ENCODE results near the gene KRT4. TPM values are rescaled to one million over a fixed set of nuclear protein-coding genes. Genes with fewer than 3 reads are reported as not detected.

The KRT4 gene
- not detected for total RNA-seq
- long read RNA-seq, result 0 reads

- intact Hi-C loops (cut with micrococcal nuclease), result no loop called here
- no peak for TF ChIP-seq CTCF (IDR thresholded peaks at IDR 0.05; ENCODE audit: borderline replicate concordance)
- no peak within 1 kb of the TSS for H3K27ac ChIP-seq (replicated peaks)
- H3K36me3 ChIP-seq, result no peaks in the 10 kb centered on the region
- H3K9me3 ChIP-seq (replicated peaks), result no peaks in the 10 kb centered on the region
- no peak within 1 kb of the TSS for H3K4me3 ChIP-seq
- DNase-seq, result no peak
- peaks cover 6% of the 10 kb centered on the region for H3K4me1 ChIP-seq
- H3K27me3 ChIP-seq (ENCODE audit: low read depth), result peaks cover 33% of the 10 kb centered on the region
Measured at GRCh38 chr12:52813885-52814709, at the start of gene KRT4. KRT4 (minus strand) TSS chr12:52814116; CDS start chr12:52814058, 58 bp downstream.

GRCh38 chr12:52862023-52862422, 48.1 kb upstream of the KRT4 start:
- H3K27me3 ChIP-seq (ENCODE audit: low read depth), result no peaks in the 10 kb centered on the region
- no peak for TF ChIP-seq CTCF (IDR thresholded peaks at IDR 0.05; ENCODE audit: borderline replicate concordance)
- no peaks in the 10 kb centered on the region for H3K36me3 ChIP-seq
- H3K4me1 ChIP-seq, result peaks cover 4% of the 10 kb centered on the region
- no peaks in the 10 kb centered on the region for H3K9me3 ChIP-seq (replicated peaks)
- intact Hi-C loops (cut with micrococcal nuclease), result no loop called here
- H3K27ac ChIP-seq (replicated peaks), result no peak overlapping the region
- no peak for DNase-seq
- H3K4me3 ChIP-seq, result no peak overlapping the region

- Histone ChIP-seq H3K27me3 (ENCODE audit: low read depth) (no peaks in the 10 kb centered on the region), H3K27ac (replicated peaks) (no peak overlapping the region), H3K4me3 (no peak overlapping the region), H3K36me3 (no peaks in the 10 kb centered on the region), H3K4me1 (peaks cover 4% of the 10 kb centered on the region), H3K9me3 (replicated peaks) (no peaks in the 10 kb centered on the region)
- TF ChIP-seq CTCF (IDR thresholded peaks at IDR 0.05; ENCODE audit: borderline replicate concordance), result no peak
- DNase-seq, result no peak
- intact Hi-C loops (cut with micrococcal nuclease), result no loop called here
Measured at GRCh38 chr12:52861511-52861910, 47.6 kb upstream of the KRT4 start.

GRCh38 chr12:52860102-52860823, 46.3 kb upstream of the KRT4 start:
- Histone ChIP-seq H3K4me3 (no peak overlapping the region), H3K27ac (replicated peaks) (no peak overlapping the region), H3K4me1 (peaks cover 4% of the 10 kb centered on the region), H3K9me3 (replicated peaks) (peaks cover 1% of the 10 kb centered on the region), H3K27me3 (ENCODE audit: low read depth) (no peaks in the 10 kb centered on the region), H3K36me3 (no peaks in the 10 kb centered on the region)
- intact Hi-C loops (cut with micrococcal nuclease), result no loop called here
- no peak for DNase-seq
- no peak for TF ChIP-seq CTCF (IDR thresholded peaks at IDR 0.05; ENCODE audit: borderline replicate concordance)

GRCh38 chr12:52857500-52857899, 43.6 kb upstream of the KRT4 start:
- intact Hi-C loops (cut with micrococcal nuclease), result no loop called here
- TF ChIP-seq CTCF (IDR thresholded peaks at IDR 0.05; ENCODE audit: borderline replicate concordance), result no peak

More at GRCh38 chr12:52857500-52857899, 43.6 kb upstream of the KRT4 start:
- Histone ChIP-seq H3K4me3 (no peak overlapping the region), H3K36me3 (no peaks in the 10 kb centered on the region), H3K9me3 (replicated peaks) (peaks cover 9% of the 10 kb centered on the region), H3K4me1 (peaks cover 4% of the 10 kb centered on the region), H3K27me3 (ENCODE audit: low read depth) (peaks cover 15% of the 10 kb centered on the region), H3K27ac (replicated peaks) (no peak overlapping the region)
- no peak for DNase-seq

Measured in left ventricle myocardium inferior (tissue), 1 donor.